ENCODE data around the gene LSM7.

DNA sequence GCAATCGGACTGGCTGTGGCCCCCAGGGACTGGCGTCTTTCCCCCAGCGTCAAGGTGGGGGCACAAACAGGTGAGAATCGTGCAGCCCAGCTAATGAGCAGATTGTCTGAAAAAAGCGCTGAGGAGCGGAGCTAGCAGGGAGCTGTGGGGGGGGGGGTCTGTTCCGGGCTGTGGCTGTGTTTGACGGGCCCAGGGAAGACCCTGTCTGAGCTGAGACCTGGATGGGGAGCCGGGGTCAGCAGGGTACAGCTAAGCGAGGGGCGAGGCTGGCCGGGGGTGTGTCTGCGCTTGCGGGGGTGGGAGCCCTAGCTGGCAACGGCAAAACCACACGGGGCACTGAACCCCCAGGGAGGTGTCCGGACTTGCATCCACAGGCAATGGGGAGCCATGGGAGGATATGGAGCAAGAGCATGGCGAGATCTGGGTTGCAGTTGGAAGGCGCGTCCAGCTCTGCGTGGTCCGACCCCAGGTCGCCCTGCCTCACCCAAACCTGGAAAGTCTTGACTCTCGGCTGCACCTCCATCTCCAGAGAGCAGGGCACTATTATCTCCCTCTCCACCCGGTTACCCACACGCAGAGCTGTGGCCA is 25.1 kb downstream of the LSM7 start:
- TF ChIP-seq, protein P1, sequence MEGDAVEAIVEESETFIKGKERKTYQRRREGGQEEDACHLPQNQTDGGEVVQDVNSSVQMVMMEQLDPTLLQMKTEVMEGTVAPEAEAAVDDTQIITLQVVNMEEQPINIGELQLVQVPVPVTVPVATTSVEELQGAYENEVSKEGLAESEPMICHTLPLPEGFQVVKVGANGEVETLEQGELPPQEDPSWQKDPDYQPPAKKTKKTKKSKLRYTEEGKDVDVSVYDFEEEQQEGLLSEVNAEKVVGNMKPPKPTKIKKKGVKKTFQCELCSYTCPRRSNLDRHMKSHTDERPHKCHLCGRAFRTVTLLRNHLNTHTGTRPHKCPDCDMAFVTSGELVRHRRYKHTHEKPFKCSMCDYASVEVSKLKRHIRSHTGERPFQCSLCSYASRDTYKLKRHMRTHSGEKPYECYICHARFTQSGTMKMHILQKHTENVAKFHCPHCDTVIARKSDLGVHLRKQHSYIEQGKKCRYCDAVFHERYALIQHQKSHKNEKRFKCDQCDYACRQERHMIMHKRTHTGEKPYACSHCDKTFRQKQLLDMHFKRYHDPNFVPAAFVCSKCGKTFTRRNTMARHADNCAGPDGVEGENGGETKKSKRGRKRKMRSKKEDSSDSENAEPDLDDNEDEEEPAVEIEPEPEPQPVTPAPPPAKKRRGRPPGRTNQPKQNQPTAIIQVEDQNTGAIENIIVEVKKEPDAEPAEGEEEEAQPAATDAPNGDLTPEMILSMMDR (conservative IDR thresholded peaks at IDR 0.05; ENCODE audit: low read depth, low read length), result no peak
- no peak for TF ChIP-seq EZH2 (IDR thresholded peaks at IDR 0.05; ENCODE audit: borderline replicate concordance, low read depth, low read length, poor library complexity, severe bottlenecking)
